IMR-90 (cell line): ENCODE results near the gene MARK4. TPM values are rescaled to one million over a fixed set of nuclear protein-coding genes. Genes with fewer than 3 reads are reported as not detected.

Source experiments
- ATAC-seq: fragments of 200-7000 bp; cut with Tn5 transposase; 2 replicates; pipeline ENCODE4 v1.9.1; 2020; ENCODE audit warnings: low read depth, mild to moderate bottlenecking, moderate library complexity
- BruUV-seq: library from RNA; stranded (reverse); fragments of 400-500 nt; replicated peaks from 2 replicates; lab custom pipeline; 2021; lab: Mats Ljungman, UMichigan
- CTCF ChIA-PET: fragments of 300-600 bp; formaldehyde crosslinking; extraction: SDS; loops from one replicate; lab custom pipeline; 2021; ENCODE audit warnings: antibody characterized with exemption; lab: Yijun Ruan, JAX
- POLR2A ChIA-PET: fragments of 300-600 bp; sonication (Branson Sonifier 250); formaldehyde crosslinking; loops from one replicate; lab custom pipeline; 2022; ENCODE audit warnings: antibody characterized with exemption; ENCODE audit not compliant: unreplicated experiment; lab: Charles Lee
- DNase-seq: peaks from one replicate; pipeline ENCODE4 v3.0.0; 2013
- H2AFZ ChIP-seq: replicated peaks from 2 replicates; pipeline ENCODE3; 2013; ENCODE audit warnings: low read length, mild to moderate bottlenecking; ENCODE audit not compliant: poor library complexity
- H2AK5ac ChIP-seq: 2 replicates; pipeline ENCODE4 v1.6.1; 2013; ENCODE audit warnings: low read depth, low read length, inconsistent platforms
- H2AK9ac ChIP-seq: replicated peaks from 2 replicates; pipeline ENCODE3; 2013; ENCODE audit warnings: mild to moderate bottlenecking, low read depth, low read length, moderate library complexity; ENCODE audit not compliant: poor library complexity
- H2BK120ac ChIP-seq: 2 replicates; pipeline ENCODE4 v1.6.1; 2013; ENCODE audit warnings: low read depth, low read length, inconsistent platforms
- H2BK15ac ChIP-seq: 3 replicates; pipeline ENCODE4 v1.6.1; 2013; ENCODE audit warnings: low read depth, low read length, inconsistent platforms
- H2BK20ac ChIP-seq: 2 replicates; pipeline ENCODE4 v1.6.1; 2013; ENCODE audit warnings: low read depth, mild to moderate bottlenecking, inconsistent platforms, low read length, moderate library complexity
- H2BK5ac ChIP-seq: 2 replicates; pipeline ENCODE4 v1.6.1; 2013; ENCODE audit warnings: mild to moderate bottlenecking, low read depth, low read length, inconsistent platforms; ENCODE audit not compliant: poor library complexity, severe bottlenecking
- H3K14ac ChIP-seq: replicated peaks from 2 replicates; pipeline ENCODE4 v1.6.1; 2013; ENCODE audit warnings: low read depth, low read length, inconsistent platforms
- H3K18ac ChIP-seq: 2 replicates; pipeline ENCODE4 v1.6.1; 2013; ENCODE audit warnings: low read depth, low read length, control low read depth
- H3K23ac ChIP-seq: 2 replicates; pipeline ENCODE4 v1.6.1; 2013; ENCODE audit warnings: low read depth, low read length, inconsistent platforms
- H3K27ac ChIP-seq: 2 replicates; pipeline ENCODE4 v1.5.1; 2013; ENCODE audit warnings: mild to moderate bottlenecking, control low read depth, low read length; ENCODE audit not compliant: insufficient read depth
- H3K27me3 ChIP-seq: 2 replicates; pipeline ENCODE4 v1.6.1; 2013; ENCODE audit warnings: low read length; ENCODE audit not compliant: control insufficient read depth, insufficient read depth
- H3K36me3 ChIP-seq: 2 replicates; pipeline ENCODE4 v1.6.1; 2013; ENCODE audit warnings: low read length, mixed read lengths; ENCODE audit not compliant: control insufficient read depth, insufficient read depth
- H3K4ac ChIP-seq: 2 replicates; pipeline ENCODE4 v1.6.1; 2013; ENCODE audit warnings: low read depth, low read length, inconsistent platforms
- H3K4me1 ChIP-seq: 2 replicates; pipeline ENCODE4 v1.6.1; 2013; ENCODE audit warnings: low read length, mixed read lengths; ENCODE audit not compliant: control insufficient read depth, insufficient read depth
- H3K4me2 ChIP-seq: 2 replicates; pipeline ENCODE4 v1.6.1; 2013; ENCODE audit warnings: low read depth, mild to moderate bottlenecking, control low read depth, low read length, moderate library complexity
- H3K4me3 ChIP-seq: 2 replicates; pipeline ENCODE4 v1.5.1; 2013; ENCODE audit warnings: low read depth, mild to moderate bottlenecking, control low read depth, low read length, moderate library complexity; ENCODE audit not compliant: insufficient read depth
- H3K56ac ChIP-seq: 2 replicates; pipeline ENCODE4 v1.6.1; 2013; ENCODE audit warnings: low read length, inconsistent platforms; ENCODE audit not compliant: insufficient read depth; ENCODE audit errors: extremely low read depth
- H3K79me1 ChIP-seq, 2 experiments: 2 replicates each; pipeline ENCODE4 v1.6.1; 2013; ENCODE audit warnings: low read length in 2 of 2, inconsistent platforms in 1 of 2, low read depth in 1 of 2
- H3K9ac ChIP-seq: 2 replicates; pipeline ENCODE4 v1.6.1; 2013; ENCODE audit warnings: low read depth, low read length, control low read depth
- H3K9me1 ChIP-seq: 2 replicates; pipeline ENCODE4 v1.6.1; 2013; ENCODE audit warnings: low read length, inconsistent platforms; ENCODE audit not compliant: insufficient read depth
- H3K9me3 ChIP-seq: 2 replicates; pipeline ENCODE4 v1.6.1; 2013; ENCODE audit warnings: low read length; ENCODE audit not compliant: control insufficient read depth, insufficient read depth
- H4K20me1 ChIP-seq: 2 replicates; pipeline ENCODE4 v1.6.1; 2013; ENCODE audit warnings: low read length, inconsistent platforms; ENCODE audit not compliant: insufficient read depth
- H4K5ac ChIP-seq: 2 replicates; pipeline ENCODE4 v1.6.1; 2013; ENCODE audit warnings: mild to moderate bottlenecking, low read depth, low read length, control low read depth
- H4K8ac ChIP-seq, 2 experiments: 2 replicates each; pipeline ENCODE4 v1.6.1; 2013; ENCODE audit warnings: low read depth in 2 of 2, low read length in 2 of 2, control low read depth in 1 of 2, inconsistent platforms in 1 of 2
- H4K91ac ChIP-seq: 2 replicates; pipeline ENCODE4 v1.6.1; 2013; ENCODE audit warnings: low read depth, low read length, inconsistent platforms; ENCODE audit not compliant: insufficient read depth
- BHLHE40 ChIP-seq: fragments of 150-350 bp; IDR thresholded peaks from 2 replicates; pipeline ENCODE4 v1.6.1; 2016; ENCODE audit warnings: mild to moderate bottlenecking, low read depth, low read length
- CEBPB ChIP-seq: IDR thresholded peaks from 2 replicates; pipeline ENCODE4 v1.6.1; 2012; ENCODE audit warnings: low read depth, low read length, improper control_type of control experiment
- CHD1 ChIP-seq: IDR thresholded peaks from 2 replicates; pipeline ENCODE4 v1.6.1; 2012; ENCODE audit warnings: low read depth, low read length, improper control_type of control experiment
- CTCF ChIP-seq: conservative IDR thresholded peaks from 2 replicates; pipeline ENCODE4 v1.5.1; 2012; ENCODE audit warnings: mild to moderate bottlenecking, low read depth, low read length, improper control_type of control experiment
- FOS ChIP-seq: fragments of 150-350 bp; IDR thresholded peaks from 2 replicates; pipeline ENCODE4 v1.6.1; 2016; ENCODE audit warnings: low read depth, low read length
- MAFK ChIP-seq: IDR thresholded peaks from 2 replicates; pipeline ENCODE4 v1.6.1; 2012; ENCODE audit warnings: low read depth, low read length, improper control_type of control experiment
- MAZ ChIP-seq: IDR thresholded peaks from 2 replicates; pipeline ENCODE4 v1.6.1; 2012; ENCODE audit warnings: low read depth, mild to moderate bottlenecking, low read length, improper control_type of control experiment, moderate library complexity, borderline replicate concordance
- MXI1 ChIP-seq: IDR thresholded peaks from 2 replicates; pipeline ENCODE4 v1.6.1; 2012; ENCODE audit warnings: low read depth, mild to moderate bottlenecking, low read length, moderate library complexity, borderline replicate concordance
- NFE2L2 ChIP-seq: fragments of 150-350 bp; IDR thresholded peaks from 2 replicates; pipeline ENCODE4 v1.6.1; 2016; ENCODE audit warnings: low read depth, mild to moderate bottlenecking, low read length
- POLR2A ChIP-seq: IDR thresholded peaks from 2 replicates; pipeline ENCODE4 v1.6.1; 2012; ENCODE audit warnings: mild to moderate bottlenecking, low read depth, low read length
- RAD21 ChIP-seq: IDR thresholded peaks from 2 replicates; pipeline ENCODE4 v1.6.1; 2012; ENCODE audit warnings: low read length, improper control_type of control experiment
- RCOR1 ChIP-seq: IDR thresholded peaks from 2 replicates; pipeline ENCODE4 v1.6.1; 2012; ENCODE audit warnings: mild to moderate bottlenecking, low read length, improper control_type of control experiment; ENCODE audit not compliant: insufficient replicate concordance
- RFX5 ChIP-seq: IDR thresholded peaks from 2 replicates; pipeline ENCODE4 v1.8.0; 2012; ENCODE audit warnings: low read depth, mild to moderate bottlenecking, low read length, moderate library complexity
- SMC3 ChIP-seq: fragments of 150-350 bp; IDR thresholded peaks from 2 replicates; pipeline ENCODE4 v1.6.1; 2016; ENCODE audit warnings: low read depth, mild to moderate bottlenecking, antibody characterized with exemption, low read length, moderate library complexity
- WGBS, 2 experiments: methylation state at CpG; one replicate each; pipeline versions ENCODE4 v1.1.5 to v1.1.7; 2013; ENCODE audit warnings: missing lambda C conversion rate in 2 of 2; ENCODE audit not compliant: insufficient read length in 1 of 2; ENCODE audit errors: extremely low coverage in 2 of 2; 5-methylcytosine and 5-hydroxymethylcytosine counted together
- dilution Hi-C: fragments of 300-500 bp; cut with HindIII; formaldehyde crosslinking; loops from one replicate; pipeline ENCODE4 v1.14.3; 2018; ENCODE audit warnings: low sequenced_read_pairs; ENCODE audit not compliant: unreplicated experiment
- in situ Hi-C: fragments of 300-500 bp; cut with MboI; formaldehyde crosslinking; loops from 3 replicates; pipeline ENCODE4 v1.14.3; 2019; ENCODE audit warnings: low sequenced_read_pairs, inconsistent platforms, mixed read lengths
- intact Hi-C: fragments of 100-400 bp; cut with micrococcal nuclease; formaldehyde crosslinking; loops from 2 replicates; pipeline ENCODE4 v1.10.0; 2022
- polyA plus RNA-seq, 3 experiments: library from polyadenylated mRNA; depleted of rRNA; stranded (reverse); fragments of >200 nt; gene quantifications; 2 replicates each; pipeline ENCODE4 v1.2.3, GENCODE V29; 2012; ENCODE audit warnings: low replicate concordance in 1 of 3
- total RNA-seq: library from RNA; depleted of rRNA; stranded (reverse); fragments of >200 nt; gene quantifications from 2 replicates; pipeline ENCODE4 v1.2.3, GENCODE V29; 2012
- TF ChIP-seq, protein P1 (sequence below): fragments of 150-350 bp; IDR thresholded peaks from 2 replicates; pipeline ENCODE4 v1.6.1; 2017; ENCODE audit warnings: mild to moderate bottlenecking, antibody characterized with exemption, low read length, low read depth
- TF ChIP-seq, protein P2 (sequence below): fragments of 150-350 bp; IDR thresholded peaks from 2 replicates; pipeline ENCODE4 v1.6.1; 2016; ENCODE audit warnings: low read depth, mild to moderate bottlenecking, low read length, moderate library complexity, borderline replicate concordance

Gene MARK4
- total and polyA plus RNA-seq, 2 of the 4 experiments (the other 2 are of a cell fraction), result 11.3 to 20.7 TPM

- Histone ChIP-seq H3K4me2 (no peak overlapping the region), H3K23ac (no peak overlapping the region), H2BK20ac (no peak overlapping the region), H2BK15ac (no peak overlapping the region), H3K36me3 (no peaks in the 10 kb centered on the region), H2AK9ac (no peak overlapping the region), H2BK5ac (no peak overlapping the region), H3K4ac (no peak overlapping the region), H2AK5ac (no peak overlapping the region), H4K8ac (no peak overlapping the region), H3K18ac (no peak overlapping the region), H3K9me1 (no peaks in the 10 kb centered on the region), H3K9ac (no peak overlapping the region), H3K79me1 (no peaks in the 10 kb centered on the region), H4K20me1 (no peaks in the 10 kb centered on the region), H3K4me1 (peaks cover 1% of the 10 kb centered on the region; the same call in 1 of the 2 replicates), H4K91ac (no peak overlapping the region), H3K56ac (no peak overlapping the region), H3K9me3 (no peaks in the 10 kb centered on the region), H3K27ac (no peak overlapping the region), H3K14ac (no peak overlapping the region), H3K4me3 (no peak overlapping the region), H4K5ac (no peak overlapping the region), H2BK120ac (no peak overlapping the region), H2AFZ (no peak overlapping the region), H3K27me3 (peaks cover 39% of the 10 kb centered on the region)
- no peak for TF ChIP-seq RFX5
- TF ChIP-seq SMC3, result no peak
- TF ChIP-seq CHD1, result no peak
- TF ChIP-seq FOS, result no peak
- no peak for TF ChIP-seq BHLHE40
- TF ChIP-seq, protein P1, sequence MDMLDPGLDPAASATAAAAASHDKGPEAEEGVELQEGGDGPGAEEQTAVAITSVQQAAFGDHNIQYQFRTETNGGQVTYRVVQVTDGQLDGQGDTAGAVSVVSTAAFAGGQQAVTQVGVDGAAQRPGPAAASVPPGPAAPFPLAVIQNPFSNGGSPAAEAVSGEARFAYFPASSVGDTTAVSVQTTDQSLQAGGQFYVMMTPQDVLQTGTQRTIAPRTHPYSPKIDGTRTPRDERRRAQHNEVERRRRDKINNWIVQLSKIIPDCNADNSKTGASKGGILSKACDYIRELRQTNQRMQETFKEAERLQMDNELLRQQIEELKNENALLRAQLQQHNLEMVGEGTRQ, result no peak
- TF ChIP-seq MAZ, result no peak
- no peak for TF ChIP-seq RCOR1
- TF ChIP-seq, protein P2, sequence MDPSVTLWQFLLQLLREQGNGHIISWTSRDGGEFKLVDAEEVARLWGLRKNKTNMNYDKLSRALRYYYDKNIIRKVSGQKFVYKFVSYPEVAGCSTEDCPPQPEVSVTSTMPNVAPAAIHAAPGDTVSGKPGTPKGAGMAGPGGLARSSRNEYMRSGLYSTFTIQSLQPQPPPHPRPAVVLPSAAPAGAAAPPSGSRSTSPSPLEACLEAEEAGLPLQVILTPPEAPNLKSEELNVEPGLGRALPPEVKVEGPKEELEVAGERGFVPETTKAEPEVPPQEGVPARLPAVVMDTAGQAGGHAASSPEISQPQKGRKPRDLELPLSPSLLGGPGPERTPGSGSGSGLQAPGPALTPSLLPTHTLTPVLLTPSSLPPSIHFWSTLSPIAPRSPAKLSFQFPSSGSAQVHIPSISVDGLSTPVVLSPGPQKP, result no peak
- TF ChIP-seq POLR2A, result no peak
- TF ChIP-seq RAD21, result no peak
- TF ChIP-seq MXI1, result no peak
- TF ChIP-seq NFE2L2, result no peak
- TF ChIP-seq CEBPB, result no peak
- no peak for TF ChIP-seq CTCF
- no peak for TF ChIP-seq MAFK
- DNase-seq (no peak), ATAC-seq (no peak)
- ChIA-PET POLR2A (no interaction called here), CTCF (no interaction called here)
- in situ Hi-C loops (no loop called here), dilution Hi-C loops (no loop called here), intact Hi-C loops (no loop called here)
- no CpG with 5 or more reads among the region's 17 CpGs for WGBS, 2 experiments
- no TSS peak for BruUV-seq
Observed at GRCh38 chr19:45211751-45212381, 39.2 kb upstream of the MARK4 start.
